Ascending aorta (tissue), 2 donors: ENCODE data around the gene ABR. TPM values are rescaled to one million over a fixed set of nuclear protein-coding genes. Genes with fewer than 3 reads are reported as not detected.

ENCODE experiments used
- DNase-seq, 2 donors: peaks; one replicate each; pipeline ENCODE4 v3.0.0-alpha.2; 2019; ENCODE audit warnings: low spot score in 2 of 2
- H3K27ac ChIP-seq, 2 donors: fragments of 200-600 bp; sonication (generic); one replicate each; pipeline ENCODE4 v1.5.1; 2016 to 2017; ENCODE audit warnings: mild to moderate bottlenecking in 1 of 2
- H3K27me3 ChIP-seq: fragments of 200-600 bp; sonication (generic); one replicate; pipeline ENCODE4 v1.5.1; 2017
- H3K36me3 ChIP-seq, 2 donors: fragments of 200-600 bp; sonication (generic); one replicate each; pipeline ENCODE4 v1.5.1; 2016
- H3K4me1 ChIP-seq, 2 donors: fragments of 200-600 bp; sonication (generic); one replicate each; pipeline ENCODE4 v1.5.1; 2016 to 2017; ENCODE audit warnings: mild to moderate bottlenecking in 1 of 2
- H3K4me3 ChIP-seq, 2 donors: fragments of 200-600 bp; sonication (generic); one replicate each; pipeline ENCODE4 v1.5.1; 2016 to 2017; ENCODE audit warnings: mild to moderate bottlenecking in 1 of 2
- H3K9me3 ChIP-seq, 2 donors: fragments of 200-600 bp; sonication (generic); one replicate each; pipeline ENCODE4 v1.5.1; 2016
- intact Hi-C: fragments of 100-400 bp; cut with DNase I; formaldehyde crosslinking; loops from one replicate; pipeline ENCODE4 v1.15.1; 2023
- total RNA-seq: library from RNA; depleted of rRNA; stranded (reverse); fragments of >200 nt; gene quantifications from one replicate; pipeline ENCODE4 v1.1.0, GENCODE V29; 2016
- TF ChIP-seq, protein P1 (sequence below), 3 experiments: fragments of 200-600 bp in 2 of 3; fragments of 450-650 bp in 1 of 3; sonication (generic) in 2 of 3; IDR thresholded peaks; one replicate each; pipeline ENCODE4 v1.5.1; 2016 to 2019; ENCODE audit warnings: antibody characterized with exemption in 3 of 3, mild to moderate bottlenecking in 1 of 3, moderate library complexity in 1 of 3

ABR gene
- total RNA-seq, 1 donor from 2014 or later = 184 TPM

GRCh38 chr17:1112875-1113274, 66.9 kb downstream of the ABR start:
- TF ChIP-seq, protein P1, sequence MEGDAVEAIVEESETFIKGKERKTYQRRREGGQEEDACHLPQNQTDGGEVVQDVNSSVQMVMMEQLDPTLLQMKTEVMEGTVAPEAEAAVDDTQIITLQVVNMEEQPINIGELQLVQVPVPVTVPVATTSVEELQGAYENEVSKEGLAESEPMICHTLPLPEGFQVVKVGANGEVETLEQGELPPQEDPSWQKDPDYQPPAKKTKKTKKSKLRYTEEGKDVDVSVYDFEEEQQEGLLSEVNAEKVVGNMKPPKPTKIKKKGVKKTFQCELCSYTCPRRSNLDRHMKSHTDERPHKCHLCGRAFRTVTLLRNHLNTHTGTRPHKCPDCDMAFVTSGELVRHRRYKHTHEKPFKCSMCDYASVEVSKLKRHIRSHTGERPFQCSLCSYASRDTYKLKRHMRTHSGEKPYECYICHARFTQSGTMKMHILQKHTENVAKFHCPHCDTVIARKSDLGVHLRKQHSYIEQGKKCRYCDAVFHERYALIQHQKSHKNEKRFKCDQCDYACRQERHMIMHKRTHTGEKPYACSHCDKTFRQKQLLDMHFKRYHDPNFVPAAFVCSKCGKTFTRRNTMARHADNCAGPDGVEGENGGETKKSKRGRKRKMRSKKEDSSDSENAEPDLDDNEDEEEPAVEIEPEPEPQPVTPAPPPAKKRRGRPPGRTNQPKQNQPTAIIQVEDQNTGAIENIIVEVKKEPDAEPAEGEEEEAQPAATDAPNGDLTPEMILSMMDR (IDR thresholded peaks at IDR 0.05) = no peak
- H3K27me3 ChIP-seq = no peaks in the 10 kb centered on the region
- no peak for DNase-seq
- peaks cover 20 to 53% of the 10 kb centered on the region in 2 donors for H3K4me1 ChIP-seq
- peak overlapping the region; percentile 90 to 99 for H3K27ac ChIP-seq
- no peaks in the 10 kb centered on the region for H3K36me3 ChIP-seq
- H3K9me3 ChIP-seq = no peaks in the 10 kb centered on the region
- intact Hi-C loops = no loop called here
- no peak overlapping the region for H3K4me3 ChIP-seq

DNA sequence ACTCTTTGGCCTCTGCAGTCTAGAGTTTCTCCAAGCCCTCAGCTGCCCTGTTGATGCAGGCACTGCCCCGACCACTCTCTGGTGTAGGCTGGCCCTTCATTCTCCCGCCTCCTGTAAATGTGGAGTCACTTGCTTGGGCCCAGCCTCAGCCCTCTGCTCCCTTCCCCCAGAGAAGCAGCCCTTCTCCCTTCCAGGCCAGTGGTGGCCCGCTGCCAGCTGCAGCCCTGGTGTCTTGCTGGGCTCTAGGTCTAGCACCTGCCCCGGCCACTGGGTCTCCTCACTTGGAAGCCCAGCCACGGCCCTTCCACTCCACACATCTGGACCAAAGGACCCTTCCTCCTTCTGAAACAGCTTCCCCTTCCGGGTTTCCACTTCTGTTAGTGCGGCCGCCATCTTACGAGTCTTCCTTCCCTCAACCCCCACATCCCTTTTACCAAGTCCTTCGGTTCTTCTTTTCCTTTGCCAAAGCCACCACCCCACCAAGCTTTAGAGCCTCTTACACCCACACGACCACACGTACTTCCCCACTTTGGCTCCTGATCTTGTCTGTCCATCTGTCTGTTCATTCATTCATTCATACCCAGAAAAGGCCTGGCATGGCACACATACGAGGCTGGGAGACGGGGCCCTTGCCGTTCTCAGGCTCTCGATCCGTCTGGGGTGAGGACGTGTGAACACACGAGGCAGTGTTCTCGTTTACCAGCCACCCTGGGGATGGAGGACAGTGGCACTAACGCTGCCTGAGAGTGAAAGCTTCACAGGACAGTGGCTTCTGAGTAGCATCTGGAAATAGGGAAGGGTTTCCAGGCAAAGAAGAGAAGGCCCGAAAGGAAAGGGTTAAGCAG, 68.0 kb downstream of the ABR start:
- Histone ChIP-seq H3K36me3 (no peaks in the 10 kb centered on the region), H3K4me3 (peak overlapping the region in 1 of 2 donors; percentile 18), H3K9me3 (no peaks in the 10 kb centered on the region), H3K4me1 (peaks cover 20 to 64% of the 10 kb centered on the region in 2 donors), H3K27me3 (no peaks in the 10 kb centered on the region), H3K27ac (peak overlapping the region; percentile 90 to 99)
- intact Hi-C loops = loop anchor here (2.0 kb wide), 1 partner anchor 23 kb away; no protein-coding TSS in a partner anchor
- TF ChIP-seq, protein P1 (IDR thresholded peaks at IDR 0.05) = no peak
- DNase-seq = peak in 1 of 2 donors; percentile 64

GRCh38 chr17:1110862-1111598, 68.8 kb downstream of the ABR start:
- TF ChIP-seq, protein P1 (IDR thresholded peaks at IDR 0.05) = peak in 1 of 3 experiments; percentile 19
- Histone ChIP-seq H3K27ac (peak overlapping the region; percentile 90 to 99), H3K27me3 (no peaks in the 10 kb centered on the region), H3K36me3 (no peaks in the 10 kb centered on the region), H3K4me3 (peak overlapping the region in 1 of 2 donors; percentile 27), H3K9me3 (no peaks in the 10 kb centered on the region), H3K4me1 (peaks cover 20 to 71% of the 10 kb centered on the region in 2 donors)
- intact Hi-C loops = loop anchor here (2.0 kb wide), 1 partner anchor 22 kb away; no protein-coding TSS in a partner anchor
- peak; percentile 91 to 98 for DNase-seq

GRCh38 chr17:1110541-1110861, 69.3 kb downstream of the ABR start:
- Histone ChIP-seq H3K27ac (peak overlapping the region; percentile 90 to 99), H3K27me3 (no peaks in the 10 kb centered on the region), H3K4me3 (peak overlapping the region in 1 of 2 donors; percentile 27), H3K4me1 (peaks cover 21 to 71% of the 10 kb centered on the region in 2 donors), H3K9me3 (no peaks in the 10 kb centered on the region), H3K36me3 (no peaks in the 10 kb centered on the region)
- DNase-seq = no peak
- intact Hi-C loops = loop anchor here (2.0 kb wide), 1 partner anchor 22 kb away; no protein-coding TSS in a partner anchor
- TF ChIP-seq, protein P1 (IDR thresholded peaks at IDR 0.05) = no peak

DNA sequence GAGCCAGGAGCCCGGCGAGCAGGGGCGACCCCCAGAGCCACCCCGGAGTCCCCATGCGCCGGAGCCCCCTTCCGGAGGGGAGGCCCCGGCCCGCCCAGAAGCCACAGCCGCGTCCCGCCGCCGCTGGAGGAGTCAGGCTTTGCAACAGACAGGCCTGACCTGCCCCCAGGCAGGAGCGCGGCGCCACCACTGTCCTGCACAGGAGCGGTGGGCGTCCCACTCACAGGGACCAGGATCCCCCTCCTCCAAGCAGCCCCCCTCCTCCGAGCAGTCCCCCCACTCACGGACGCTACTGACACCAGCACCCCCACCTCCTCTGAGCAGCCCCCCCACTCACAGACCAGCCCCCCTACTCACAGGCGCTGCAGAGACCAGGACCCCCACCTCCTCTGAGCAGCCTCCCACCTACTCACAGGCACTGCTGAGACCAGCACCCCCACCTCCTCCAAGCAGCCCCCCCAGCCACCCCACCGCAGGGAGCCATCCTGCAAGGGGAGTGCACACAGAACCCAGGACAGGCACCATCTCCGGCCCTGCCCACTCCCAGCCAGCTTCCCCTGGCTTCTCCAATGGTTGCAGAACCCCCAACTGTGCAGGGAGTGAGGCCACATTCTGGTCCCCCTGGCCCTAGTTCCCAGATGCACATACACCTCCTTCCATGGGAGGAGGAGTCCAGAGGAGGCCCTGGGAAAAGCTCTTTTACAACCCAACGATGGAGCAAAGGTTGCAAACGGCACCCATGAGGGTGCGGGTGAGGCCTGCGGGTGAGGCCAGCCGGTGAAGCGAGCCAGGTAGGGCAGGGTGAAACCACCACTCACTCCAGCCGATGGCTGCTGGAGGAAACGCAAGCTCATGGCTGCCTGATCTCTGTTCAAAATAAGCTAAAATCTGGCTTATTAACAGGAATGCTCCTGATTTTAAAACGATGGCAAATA, 69.9 kb downstream of the ABR start:
- H3K4me3 ChIP-seq = peak overlapping the region; percentile 86
- DNase-seq = no peak
- no peaks in the 10 kb centered on the region for H3K9me3 ChIP-seq
- H3K27me3 ChIP-seq = no peaks in the 10 kb centered on the region
- intact Hi-C loops = loop anchor here (2.0 to 5.0 kb wide), 2 partner anchors 21 to 103 kb away; no protein-coding TSS in a partner anchor
- TF ChIP-seq, protein P1 (IDR thresholded peaks at IDR 0.05) = peak in 1 of 3 experiments; percentile 6
- H3K27ac ChIP-seq = peak overlapping the region; percentile 90 to 99
- peaks cover 23 to 73% of the 10 kb centered on the region in 2 donors for H3K4me1 ChIP-seq
- no peaks in the 10 kb centered on the region for H3K36me3 ChIP-seq
